ENCODE data around the gene LIPC.

DNA sequence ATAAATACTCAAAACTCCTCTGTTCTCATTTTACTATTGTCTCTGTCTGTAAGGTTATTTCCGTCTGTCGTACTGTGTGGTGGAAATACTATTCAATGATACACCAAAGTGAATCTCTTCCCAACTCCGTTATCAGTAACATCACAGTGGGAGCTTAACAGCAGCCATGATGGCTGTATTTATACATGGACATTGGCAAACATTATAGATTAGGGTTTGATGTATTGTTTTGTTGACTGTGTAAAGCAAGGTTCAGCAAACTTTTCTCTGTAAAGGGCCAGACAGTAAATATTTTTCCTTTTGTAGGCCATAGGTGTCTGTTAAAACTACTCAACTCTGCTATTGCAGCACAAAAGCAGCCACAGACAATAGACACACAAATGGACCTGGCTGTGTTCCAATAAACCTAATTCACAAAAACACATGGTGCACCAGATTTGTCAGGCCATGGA is 23.2 kb downstream of the LIPC start:
- TF ChIP-seq, protein P1, sequence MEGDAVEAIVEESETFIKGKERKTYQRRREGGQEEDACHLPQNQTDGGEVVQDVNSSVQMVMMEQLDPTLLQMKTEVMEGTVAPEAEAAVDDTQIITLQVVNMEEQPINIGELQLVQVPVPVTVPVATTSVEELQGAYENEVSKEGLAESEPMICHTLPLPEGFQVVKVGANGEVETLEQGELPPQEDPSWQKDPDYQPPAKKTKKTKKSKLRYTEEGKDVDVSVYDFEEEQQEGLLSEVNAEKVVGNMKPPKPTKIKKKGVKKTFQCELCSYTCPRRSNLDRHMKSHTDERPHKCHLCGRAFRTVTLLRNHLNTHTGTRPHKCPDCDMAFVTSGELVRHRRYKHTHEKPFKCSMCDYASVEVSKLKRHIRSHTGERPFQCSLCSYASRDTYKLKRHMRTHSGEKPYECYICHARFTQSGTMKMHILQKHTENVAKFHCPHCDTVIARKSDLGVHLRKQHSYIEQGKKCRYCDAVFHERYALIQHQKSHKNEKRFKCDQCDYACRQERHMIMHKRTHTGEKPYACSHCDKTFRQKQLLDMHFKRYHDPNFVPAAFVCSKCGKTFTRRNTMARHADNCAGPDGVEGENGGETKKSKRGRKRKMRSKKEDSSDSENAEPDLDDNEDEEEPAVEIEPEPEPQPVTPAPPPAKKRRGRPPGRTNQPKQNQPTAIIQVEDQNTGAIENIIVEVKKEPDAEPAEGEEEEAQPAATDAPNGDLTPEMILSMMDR (IDR thresholded peaks at IDR 0.05), result no peak
- no peak for TF ChIP-seq POLR2A (IDR thresholded peaks at IDR 0.05)
- TF ChIP-seq POLR2AphosphoS5 (IDR thresholded peaks at IDR 0.05; ENCODE audit: insufficient read depth in 1 of 2, low read depth in 1 of 2), result no peak
